HG03159 (cell line): ENCODE measurements around the gene DICER1.
"Not testable (repeated sequence)": the region's sequence is repeated elsewhere in the genome, so short reads cannot be mapped to it uniquely, and the experiment has no call there.

Experiments used
- ATAC-seq: cut with Tn5 transposase; IDR thresholded peaks from one replicate; pipeline ENCODE4 v1.9.1; 2021; ENCODE audit warnings: mild to moderate bottlenecking, moderate library complexity; ENCODE audit not compliant: unreplicated experiment

DICER1 gene

DNA sequence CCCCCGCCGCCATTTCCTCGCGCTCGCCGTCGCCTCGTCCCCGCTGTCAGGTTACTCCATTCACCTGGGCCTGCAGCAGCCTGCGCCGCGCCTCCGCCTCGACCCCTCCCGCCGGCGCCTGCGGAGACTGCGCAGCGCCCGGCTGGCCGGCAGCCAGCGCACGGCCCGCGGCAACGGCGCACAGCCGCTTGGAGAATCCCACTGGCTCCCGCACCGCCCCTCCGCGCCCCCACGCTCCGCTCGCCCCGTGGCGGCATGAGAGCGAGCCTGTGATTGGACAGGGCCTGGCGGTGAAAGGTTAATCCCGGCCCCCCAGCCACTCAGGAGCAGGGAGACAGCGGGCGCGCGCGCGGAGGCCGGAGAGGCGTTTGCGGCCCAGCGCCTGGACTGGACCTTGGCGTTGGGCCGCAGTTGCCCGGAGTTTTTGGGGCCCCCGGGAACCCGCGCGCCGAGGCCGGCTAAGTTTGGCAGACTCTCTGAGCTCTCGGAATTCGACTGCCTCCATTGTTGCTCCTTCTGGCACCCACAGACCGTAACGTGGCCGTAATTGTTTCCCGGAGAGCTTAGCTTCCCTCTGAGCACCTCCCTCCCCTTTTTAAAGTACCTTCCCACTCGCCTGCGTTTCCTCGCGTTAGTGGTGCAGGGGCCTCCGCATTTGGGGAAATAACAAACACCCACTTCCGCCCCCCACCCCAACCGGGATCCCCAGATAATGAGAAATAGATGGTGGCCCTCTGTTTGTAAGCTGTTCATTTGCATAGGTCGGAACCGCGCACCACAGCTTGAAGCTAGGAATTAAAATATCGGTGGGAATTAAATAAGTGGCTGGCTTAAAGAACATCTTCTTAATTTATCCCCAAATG is at the start of gene DICER1:
Gene DICER1 (minus strand): TSS at position 203 of the 863 bp plus-strand sequence. CDS start 24,071 bp downstream, outside the sequence.
- peak; percentile 69 for ATAC-seq

GRCh38 chr14:95206534-95206933 is 49.2 kb upstream of the DICER1 start:
- no peak for ATAC-seq

- ATAC-seq = no peak
Measured at GRCh38 chr14:95204705-95205104, 47.4 kb upstream of the DICER1 start.

- ATAC-seq = not testable (repeated sequence)
Measured at GRCh38 chr14:95201745-95202144, 44.4 kb upstream of the DICER1 start.

DNA sequence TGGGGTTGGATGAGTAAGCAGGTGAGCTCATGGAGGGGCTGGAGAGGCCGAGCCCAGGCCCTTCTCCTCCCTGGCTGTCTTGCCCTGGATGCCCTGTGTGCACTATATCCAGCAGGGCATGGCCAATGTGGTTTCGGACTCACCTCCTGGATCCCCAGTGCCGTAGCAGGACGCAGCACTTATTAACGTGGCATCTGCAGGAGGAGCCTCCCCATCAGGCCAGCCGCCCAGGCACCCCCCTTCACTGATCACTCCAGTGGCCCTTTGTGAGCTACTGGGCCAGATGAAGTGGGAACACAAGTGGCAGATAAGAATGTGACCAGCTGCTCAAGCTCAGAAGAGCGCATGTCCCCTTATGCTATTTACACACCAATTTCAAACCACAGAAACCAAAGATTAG is 43.1 kb upstream of the DICER1 start:
- no peak for ATAC-seq

GRCh38 chr14:95199298-95199983 is 42.1 kb upstream of the DICER1 start:
- ATAC-seq = no peak

DNA sequence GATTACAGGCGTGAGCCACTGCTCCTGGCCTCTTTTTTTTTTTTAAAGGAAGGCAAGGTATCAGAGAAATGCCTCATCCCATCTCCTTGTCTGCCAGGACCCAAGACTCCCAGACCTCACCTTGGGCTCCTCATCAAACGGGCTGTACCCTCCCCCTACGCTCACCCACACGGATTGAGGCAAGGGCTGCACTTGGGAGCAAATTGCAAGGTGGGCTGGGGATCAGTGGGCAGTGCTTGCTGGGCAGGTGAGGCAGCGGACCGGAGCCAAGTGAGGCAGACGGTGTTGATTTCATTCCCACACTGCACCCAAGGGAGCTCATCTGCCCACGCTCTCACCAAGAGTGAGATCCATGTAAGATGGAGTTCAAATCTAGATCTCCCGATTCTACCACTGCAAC is 41.0 kb upstream of the DICER1 start:
- ATAC-seq = no peak

- ATAC-seq = no peak
Measured at GRCh38 chr14:95197551-95197950, 40.2 kb upstream of the DICER1 start.

DNA sequence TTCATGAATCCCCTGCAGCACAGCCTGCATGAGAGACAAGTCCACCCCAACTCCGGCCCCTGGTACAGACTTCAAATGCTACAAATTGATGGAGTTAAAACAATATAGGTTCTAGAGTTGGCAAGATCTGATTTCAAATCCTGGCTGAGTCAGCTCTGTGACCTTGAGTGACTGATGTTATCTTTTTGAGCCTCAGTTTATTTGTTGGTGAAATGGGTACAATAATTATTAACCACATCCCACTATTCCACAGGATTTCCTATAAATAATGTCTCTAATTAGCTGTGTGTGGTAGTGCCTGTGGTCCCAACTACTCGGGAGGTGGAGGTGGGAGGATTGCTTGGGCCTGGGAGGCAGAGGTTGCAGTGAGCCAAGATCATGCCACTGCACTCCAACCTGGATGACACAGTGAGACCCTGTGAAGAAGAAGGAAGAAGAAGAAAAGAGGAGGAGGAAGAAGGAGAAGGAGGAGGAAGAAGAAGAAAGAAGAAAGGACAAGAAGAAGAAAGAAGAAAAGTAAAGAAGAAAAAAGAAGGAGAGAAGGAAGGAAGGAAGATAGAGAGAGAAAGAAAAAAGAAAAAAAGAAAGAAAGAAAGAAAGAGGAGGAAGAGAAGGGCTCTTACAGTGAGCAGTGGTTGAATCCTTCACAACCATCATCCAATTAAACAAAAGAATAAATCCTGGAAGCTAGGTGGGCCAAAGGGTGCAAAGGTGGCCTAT is 39.7 kb upstream of the DICER1 start:
- no peak for ATAC-seq

- peak; percentile 53 for ATAC-seq
Measured at GRCh38 chr14:95196268-95196667, 38.9 kb upstream of the DICER1 start.

DNA sequence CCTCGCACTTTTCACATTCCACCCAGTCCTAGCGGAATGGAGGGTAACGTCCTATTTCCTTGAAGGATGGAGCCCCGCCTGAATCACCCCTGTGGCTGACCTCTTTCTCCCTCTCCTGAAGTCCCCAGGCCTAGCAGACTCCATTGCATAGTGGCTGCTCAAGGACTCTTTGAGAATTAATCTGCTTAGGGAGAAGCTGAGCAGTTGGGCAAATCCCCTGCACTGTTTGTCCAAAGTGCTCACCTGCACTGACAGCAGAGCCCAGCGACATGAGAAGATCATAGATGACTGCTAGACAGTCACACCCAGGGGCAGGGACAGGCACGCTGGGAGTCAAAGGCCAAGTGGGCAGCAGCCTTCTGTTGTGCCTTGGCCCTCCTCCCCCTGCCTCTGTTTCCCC is 37.7 kb upstream of the DICER1 start:
- no peak for ATAC-seq

DNA sequence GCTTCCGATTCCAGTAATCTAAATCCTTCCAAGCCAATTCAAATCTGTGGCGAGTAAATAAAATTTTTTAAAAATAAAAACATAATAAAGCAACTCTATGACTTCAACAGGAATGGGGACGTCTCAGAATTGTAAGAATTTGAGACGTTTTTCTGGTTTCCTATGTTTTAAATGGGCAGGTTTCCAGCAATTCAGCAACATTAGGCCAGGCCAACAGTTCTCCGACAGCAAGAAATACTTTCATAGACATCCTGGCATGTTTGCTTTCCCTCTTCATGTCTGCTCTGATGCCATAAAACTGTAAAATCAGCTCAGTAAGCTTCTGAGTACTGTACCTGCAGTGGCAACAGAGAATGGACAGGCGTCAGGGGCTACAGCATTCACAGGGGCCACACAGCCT is 35.8 kb upstream of the DICER1 start:
- no peak for ATAC-seq

DNA sequence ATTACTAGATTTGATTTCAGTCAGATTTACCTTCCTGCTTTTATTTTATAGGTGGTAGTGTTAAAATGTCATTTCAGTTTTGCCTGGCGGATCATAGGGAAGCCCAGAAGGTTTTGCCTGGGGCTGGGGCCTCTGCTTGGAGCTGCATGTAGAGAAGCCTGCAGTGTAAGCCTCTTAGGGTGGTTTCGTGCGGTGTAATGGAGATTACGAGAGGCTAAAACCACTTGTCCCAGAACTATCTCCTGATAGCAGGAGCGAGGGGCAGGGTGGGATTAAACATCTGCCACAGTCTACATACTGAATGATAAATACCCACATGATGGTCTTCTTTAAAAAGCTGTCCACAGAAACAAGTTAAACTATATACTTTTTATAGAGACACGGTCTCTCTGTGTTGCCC is 35.0 kb upstream of the DICER1 start:
- ATAC-seq = no peak

- ATAC-seq = no peak
Measured at GRCh38 chr14:95191445-95192199, 34.3 kb upstream of the DICER1 start.

GRCh38 chr14:95190857-95191256 is 33.5 kb upstream of the DICER1 start:
- ATAC-seq = no peak

GRCh38 chr14:95190346-95190840 is 33.1 kb upstream of the DICER1 start:
- no peak for ATAC-seq

- no peak for ATAC-seq
Measured at GRCh38 chr14:95189367-95190132, 32.2 kb upstream of the DICER1 start.

DNA sequence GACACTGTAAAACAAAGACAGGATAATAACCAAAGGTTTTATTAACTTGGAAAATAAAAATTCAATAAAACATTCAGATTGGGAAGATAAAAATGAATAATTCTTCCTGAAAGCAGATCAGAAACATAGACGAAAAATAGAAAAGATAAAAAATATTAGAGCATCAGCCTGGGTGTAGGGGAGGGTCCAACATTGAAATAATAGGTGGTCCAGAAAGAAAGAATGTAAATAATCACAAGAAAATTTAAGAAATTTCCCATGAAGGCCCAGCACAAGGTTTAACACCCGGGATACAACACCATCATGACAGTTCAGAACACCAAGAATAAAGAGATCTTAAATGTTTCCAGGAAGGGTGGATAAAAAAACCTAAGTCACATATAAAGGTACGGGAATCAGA is 31.1 kb upstream of the DICER1 start:
- no peak for ATAC-seq

- ATAC-seq = no peak
Measured at GRCh38 chr14:95185767-95186392, 28.6 kb upstream of the DICER1 start.
